HL-60/S4 (cell line): Measurements from ENCODE around the gene ADIG.
"Not testable (repeated sequence)": the region's sequence is repeated elsewhere in the genome, so short reads cannot be mapped to it uniquely, and the experiment has no call there.

ENCODE experiments used
- in situ Hi-C: fragments of 300-500 bp; cut with MboI; formaldehyde crosslinking; loops from 2 replicates; pipeline ENCODE4 v1.14.3; 2022; ENCODE audit warnings: low sequenced_read_pairs

ADIG gene

DNA sequence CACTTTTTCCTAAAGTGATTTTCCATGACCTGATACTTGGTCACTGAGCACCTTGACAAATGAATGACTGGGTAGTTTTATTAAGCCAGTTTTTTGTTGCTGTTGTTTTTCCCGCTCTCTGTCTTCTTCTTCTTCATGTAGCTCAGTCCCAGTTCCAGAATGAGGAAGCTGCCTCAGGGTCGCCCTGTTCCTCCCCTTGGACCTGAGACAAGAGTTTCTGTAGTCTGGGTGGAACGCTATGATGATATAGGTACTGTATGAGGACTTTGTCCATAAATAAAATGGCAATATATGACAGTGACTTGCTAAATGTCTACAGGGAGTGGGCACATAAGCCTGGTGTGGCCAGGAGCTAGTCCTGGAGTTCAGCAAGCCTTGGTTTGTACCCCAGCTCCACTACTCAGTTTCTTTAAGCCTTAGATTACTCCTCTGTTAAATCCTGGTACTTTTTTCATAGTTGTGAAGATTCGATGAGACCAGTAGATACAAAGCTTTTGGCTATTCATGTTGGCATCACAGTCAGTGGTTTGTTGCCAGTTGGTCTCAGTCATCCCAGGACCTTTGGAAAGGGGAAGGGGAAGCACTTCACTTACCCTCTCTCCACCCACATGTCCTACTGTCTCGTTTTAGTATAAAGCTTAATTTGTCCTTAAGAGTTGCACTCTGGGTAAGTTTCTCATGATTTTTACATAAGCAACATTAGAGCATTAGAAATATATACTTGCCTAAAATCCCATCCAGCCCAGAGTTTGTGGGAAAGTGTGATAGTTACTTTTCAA, 11.1 kb upstream of the ADIG start:
- in situ Hi-C loops, result no loop called here

DNA sequence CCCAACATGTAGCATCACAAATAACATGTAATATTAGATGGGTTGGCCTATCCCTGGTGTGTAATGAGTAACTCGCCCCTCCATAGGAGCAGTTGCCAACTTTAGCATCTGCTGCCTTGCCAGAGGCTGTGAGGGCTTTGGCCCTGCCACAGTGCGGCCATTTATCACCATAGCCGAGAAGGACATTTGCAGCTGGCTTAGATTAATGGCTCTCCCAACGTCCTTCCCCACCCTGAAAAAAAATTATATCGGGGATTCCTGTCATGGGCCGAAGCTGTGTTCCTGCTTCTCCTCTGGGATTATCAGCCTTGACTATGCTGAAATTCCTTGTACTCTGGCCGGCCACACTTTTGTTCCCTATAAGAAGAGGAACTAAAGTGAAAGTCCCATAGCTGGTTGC, 7.6 kb upstream of the ADIG start:
- in situ Hi-C loops, result no loop called here

DNA sequence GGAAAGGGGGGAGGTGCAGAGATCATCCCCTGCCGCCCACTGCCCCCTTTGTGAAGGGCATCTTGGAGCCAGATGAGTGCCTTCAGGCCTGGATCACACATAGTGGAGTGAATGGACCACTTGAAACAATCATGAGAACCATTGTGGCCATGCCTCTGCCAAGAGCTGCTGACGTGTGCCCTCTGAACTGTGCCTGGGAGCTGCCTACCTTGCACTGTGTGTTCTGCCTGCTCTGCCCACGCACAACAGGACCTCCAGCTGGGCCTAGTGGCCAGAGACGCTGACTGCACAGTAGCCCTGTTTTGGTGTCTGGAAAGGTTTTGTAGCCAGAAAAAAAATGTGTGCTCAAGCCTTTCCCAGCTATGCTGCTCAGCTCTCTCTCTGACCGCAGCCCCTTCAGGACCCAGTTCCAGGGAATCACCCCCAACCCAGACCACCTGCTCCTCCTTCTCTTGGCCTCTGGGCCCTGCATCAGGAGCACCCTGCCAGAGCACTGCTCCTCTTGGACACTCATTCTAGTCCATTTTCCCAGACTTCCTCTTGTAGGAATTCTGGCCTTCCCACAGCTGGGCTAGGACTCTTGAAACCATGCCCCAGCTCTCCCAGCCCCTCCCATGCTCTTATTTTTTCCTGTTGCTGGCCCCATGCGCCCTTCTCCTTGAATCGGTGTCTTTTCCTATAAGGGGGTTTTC, 1.6 kb upstream of the ADIG start:
- in situ Hi-C loops, result no loop called here

DNA sequence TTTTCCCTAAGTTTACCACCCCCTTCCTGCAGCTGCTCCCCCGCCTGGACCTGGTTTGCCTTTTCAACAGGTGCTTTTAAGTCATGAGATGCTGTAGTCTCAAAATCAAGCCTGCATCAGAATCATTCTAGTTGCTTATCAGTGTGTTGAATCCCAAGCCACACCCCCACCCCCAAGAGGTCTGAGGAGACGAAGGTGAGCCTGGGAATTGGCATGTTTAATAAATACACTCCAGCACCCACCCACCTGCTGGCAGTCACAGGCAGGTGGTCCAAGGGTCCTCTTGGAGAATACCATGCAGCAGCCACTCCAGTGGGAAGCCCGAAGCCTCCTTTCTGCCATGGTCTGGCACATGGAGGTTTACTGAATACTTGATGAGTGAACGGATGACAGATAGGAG, 1.1 kb upstream of the ADIG start:
- in situ Hi-C loops, result no loop called here

DNA sequence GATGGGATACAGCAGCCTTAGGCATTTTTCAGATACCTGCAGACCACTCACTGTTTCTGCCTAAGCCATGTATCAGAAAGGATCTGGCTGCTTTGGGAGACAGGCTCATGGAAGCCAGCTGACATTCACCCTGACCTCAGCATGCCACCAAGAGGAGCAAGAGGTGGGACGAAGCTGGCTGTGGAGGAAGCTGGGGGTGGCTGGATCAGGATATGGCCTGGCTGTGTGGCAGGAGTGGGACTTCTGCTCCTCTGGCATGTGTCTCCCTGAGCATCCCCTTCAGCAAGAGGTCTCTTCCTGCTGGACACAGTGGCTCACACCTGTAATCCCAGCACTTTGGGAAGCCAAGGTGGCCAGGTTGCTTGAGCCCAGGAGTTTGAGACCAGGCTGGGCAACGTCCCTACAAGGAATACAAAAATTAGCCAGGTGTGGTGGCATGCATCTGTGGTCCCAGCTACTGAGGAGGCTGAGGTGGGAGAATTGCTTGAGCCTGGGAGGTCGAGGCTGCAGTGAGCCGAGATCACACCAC, 897 bp downstream of the ADIG start:
- in situ Hi-C loops, result no loop called here

DNA sequence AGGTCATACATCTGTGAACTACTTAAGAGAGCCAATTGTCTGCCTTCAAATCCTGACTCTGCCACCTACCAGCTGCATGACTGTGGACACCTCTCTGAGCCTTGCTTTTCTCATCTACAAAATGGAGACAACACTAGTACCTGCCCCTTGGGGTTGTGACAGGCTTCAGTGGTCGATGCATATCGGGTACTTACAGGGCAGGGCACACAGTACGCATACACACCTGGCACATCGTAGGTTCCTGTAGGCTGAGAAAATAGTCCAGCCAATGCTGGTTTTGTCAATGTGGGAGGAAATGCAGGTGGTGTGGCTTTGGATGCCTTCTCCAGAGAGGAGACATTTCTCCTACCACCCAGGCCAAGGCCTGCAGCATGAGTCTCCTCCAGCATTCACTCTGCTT, 2.3 kb downstream of the ADIG start:
- in situ Hi-C loops, result no loop called here

DNA sequence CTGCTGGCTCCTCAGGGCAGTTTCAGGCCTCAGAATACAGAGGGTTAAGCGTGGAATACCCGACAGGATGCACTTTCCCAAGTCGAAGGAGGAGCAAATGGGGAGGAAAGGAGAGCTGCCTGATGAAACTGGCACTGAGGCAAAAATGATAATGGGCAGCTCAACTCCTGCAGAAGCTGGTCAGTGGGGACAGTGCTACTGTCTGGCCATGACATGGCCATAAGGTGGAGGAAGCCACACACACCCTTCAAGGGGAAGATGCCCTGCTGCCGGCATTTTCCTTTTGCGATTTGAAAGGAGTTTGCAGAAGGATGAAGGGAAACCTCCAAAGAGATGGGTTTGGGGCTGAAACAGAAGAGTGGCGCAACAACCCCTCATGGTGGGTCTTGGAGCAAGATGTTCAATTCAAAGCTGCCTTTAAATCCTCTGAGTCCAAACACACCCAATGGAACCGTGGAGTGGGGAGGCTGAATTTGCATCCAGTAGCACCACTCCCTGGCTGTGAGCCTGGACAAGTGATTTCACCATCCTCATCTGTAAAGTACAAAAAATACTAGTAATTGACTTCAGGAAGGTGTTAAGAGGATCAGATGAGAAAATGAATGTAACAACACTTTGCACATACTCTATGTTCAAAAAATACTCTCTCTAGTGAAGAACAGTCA, 3.2 kb downstream of the ADIG start:
- in situ Hi-C loops, result no loop called here

DNA sequence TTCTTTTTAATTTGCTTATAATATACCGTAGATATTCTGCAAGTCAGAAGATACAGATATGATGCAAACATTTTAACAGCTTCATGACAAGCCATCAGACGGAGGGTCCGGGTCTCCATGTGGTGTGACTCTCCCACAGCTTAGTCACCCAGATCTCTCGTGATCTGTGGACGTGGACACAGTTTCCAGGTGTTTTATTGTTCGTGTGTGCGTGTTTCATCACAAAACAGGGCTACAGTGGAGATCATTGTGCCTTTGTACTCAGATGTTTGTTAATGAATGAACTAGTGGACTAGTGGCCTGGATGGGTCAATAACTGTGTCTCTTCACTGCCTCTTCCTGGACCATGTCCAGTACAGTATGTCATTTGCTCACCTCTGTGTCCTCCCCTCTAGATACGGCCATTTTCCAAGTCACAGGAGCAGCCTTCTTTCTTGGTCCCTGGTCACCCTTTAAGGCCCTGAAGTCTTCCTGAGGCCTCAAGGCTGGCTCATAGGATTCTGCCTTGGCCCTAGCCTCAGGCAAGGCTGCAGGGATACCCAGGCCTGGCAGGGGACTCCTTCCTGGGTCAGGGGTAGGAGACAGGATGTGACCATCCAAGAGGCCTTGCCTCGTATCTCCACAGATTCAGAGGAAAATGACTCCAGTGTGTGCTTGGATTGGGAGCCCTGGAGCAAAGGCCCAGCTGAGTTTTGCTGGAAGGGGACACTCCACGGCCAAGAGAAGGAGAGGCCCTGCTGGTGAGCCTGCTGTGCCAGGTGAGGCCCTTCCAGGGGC, 4.6 kb downstream of the ADIG start:
- in situ Hi-C loops, result no loop called here

DNA sequence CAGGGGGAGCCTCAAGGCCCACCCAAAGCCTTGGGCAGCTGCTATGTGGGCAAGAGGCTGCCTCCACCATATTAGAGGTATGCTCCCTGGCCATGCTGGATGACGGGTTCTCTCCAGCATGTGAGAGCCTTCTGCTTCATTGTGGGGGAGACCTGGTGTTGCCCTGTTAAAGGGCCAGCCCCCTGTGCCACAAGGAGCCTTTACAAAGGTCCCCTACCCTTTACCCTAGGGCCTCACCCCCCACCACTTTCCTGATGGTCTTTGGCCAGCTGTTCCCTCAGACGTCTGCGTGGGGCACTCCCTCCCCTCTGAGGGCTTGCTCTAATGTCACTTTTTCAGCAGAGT, 5.2 kb downstream of the ADIG start:
- in situ Hi-C loops, result no loop called here

DNA sequence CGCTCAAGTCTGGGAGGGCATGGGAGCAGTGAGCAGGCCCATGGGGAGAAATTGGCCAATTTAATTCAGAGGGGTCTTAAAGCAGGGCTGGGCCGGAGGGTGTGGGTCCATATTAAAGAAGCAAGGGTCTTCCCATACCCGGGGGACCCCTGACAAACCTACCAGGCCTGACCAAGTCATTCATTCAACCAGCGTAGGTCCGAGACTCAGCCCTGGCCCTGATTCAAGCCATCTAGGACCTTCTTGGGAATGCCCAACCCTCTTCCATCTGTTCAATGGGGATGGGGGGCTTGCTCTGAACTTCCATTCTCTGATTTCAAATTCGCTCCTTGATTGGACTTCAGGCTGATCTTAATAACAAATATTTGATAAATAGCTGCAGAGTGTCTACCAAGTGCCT, 7.3 kb downstream of the ADIG start:
- in situ Hi-C loops, result no loop called here

DNA sequence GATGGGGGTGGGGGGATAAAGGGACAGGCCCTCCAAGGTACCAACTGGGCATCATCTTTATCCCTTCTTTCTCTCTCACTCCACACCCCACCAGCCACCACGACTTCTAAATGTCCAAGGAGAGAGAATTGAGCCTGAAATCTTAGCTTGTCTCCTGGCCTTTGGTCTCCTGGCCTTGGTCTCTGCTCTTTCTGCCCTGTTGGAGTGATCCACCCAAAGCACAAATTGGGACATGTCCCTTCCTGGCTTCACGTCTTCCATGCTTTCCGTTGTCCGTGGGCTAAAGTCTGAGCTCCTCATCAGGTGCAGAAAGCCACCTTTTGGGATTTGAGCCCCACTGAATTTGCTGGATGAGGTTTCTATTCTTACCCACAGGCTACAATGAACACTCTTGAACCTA, 8.4 kb downstream of the ADIG start:
- in situ Hi-C loops, result no loop called here

DNA sequence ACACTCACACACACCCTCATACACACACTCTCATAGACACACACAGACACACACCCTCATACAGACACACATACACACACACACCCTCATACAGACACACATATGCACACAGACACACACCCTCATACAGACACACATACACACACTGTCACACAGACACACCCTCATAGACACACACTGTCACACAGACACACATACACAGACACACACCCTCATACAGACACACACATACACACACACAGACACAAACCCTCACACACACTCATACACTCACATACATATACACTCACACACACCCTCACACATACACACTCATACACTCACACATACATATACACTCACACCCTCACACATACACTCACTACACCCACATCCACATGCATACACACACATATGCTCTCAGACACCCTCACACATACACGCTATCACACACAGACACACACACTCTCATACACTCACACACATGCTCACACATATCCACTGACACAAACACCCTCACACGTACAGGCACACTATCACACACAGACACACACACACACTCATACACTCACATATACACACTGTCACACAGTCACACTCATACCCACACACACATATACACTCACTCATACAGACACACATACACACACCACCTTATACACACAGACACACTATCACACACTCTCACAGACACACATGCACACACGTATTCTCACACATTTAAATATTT, 9.1 kb downstream of the ADIG start:
- in situ Hi-C loops, result no loop called here

DNA sequence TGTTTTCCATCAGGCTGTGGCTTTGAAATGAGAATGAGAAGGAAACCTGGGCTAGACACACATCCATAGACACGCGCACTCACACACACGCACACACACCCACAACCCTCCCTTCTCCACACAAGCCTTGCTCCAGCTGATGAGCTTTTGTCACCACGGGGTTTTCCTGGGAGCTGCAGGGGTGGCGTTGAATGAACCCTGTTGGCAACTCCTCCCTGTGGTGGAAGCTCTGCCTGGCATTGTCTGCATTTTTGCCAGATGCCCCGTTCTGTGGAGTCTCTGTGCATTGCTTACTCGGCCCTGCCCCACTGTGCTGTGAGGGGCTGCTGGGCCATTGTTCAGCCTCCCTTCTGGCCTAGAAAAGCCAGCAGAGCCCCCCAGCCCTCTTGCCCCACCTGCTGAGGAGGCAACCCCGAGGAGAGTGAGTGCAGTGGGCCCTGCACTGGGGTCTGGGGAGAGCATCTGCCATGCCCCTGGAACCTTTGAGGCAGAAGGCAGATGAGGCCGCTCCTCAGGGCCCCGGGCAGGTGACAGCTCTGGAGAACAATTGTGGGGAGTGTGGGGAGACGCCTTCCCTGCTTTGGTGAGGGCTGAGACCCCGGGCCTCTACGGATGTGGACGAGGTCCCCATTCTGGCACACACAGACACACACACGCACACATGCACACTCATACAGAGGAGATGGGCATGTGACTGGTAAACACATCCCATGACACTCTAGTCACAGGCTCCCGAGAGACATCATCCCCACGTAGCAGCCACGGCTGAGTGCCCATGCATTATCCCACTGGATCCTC, 9.9 kb downstream of the ADIG start:
- in situ Hi-C loops, result no loop called here

DNA sequence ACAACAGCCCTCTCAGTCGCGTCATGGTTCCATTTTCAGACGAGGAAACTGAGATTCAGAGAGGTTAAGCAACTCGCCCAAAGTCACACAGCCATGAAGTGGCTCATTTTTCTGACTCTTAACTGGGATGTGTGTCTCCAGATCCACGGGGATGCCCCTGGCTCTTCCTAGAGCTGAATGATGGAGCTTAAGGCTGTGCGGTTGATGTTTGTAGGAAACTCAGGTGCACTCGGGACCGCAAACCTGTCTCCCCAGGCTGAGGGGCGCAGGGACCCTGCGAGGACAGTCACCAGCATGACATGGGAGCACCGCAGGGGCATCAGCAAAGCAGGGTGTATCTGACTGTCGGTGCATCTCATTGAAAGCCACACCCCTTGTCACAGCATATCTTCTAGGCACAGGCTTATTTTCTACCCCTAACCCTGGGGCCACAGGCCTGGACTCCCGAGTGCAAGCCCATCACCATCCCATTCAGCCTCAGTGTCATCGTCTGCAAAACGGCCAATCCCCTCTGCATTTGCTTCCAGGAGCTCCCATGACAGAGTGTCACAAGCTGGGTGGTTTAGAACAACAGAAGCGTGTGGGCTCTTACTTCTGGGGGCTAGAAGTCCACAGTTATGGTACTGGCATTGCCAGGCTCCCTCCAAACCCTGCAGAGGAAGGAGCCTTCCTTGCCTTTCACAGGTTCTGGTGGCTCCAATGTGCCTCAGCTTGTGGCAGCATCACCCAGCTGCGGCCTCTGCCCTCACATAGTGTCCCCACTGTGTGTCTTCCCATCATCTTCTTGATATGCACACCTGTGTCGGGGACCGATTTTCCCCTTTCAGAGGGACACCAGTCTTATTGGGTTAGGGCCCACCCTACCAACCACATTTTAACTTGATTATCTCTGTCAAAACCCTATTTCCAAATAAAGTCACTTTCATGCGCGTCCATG, 10.7 kb downstream of the ADIG start:
- in situ Hi-C loops, result no loop called here

DNA sequence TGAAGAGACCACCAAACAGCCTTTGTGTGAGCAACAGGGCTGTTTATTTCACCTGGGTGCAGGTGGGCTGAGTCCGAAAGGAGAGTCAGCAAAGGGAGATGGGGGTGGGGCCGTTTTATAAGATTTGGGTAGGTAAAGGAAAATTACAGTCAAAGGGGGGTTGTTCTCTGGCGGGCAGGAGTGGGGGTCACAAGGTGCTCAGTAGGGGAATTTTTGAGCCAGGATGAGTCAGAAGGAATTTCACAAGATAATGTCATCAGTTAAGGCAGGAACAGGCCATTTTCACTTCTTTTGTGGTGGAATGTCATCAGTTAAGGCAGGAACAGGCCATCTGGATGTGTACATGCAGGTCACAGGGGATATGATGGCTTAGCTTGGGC, 11.4 kb downstream of the ADIG start:
- in situ Hi-C loops, result not testable (repeated sequence)

DNA sequence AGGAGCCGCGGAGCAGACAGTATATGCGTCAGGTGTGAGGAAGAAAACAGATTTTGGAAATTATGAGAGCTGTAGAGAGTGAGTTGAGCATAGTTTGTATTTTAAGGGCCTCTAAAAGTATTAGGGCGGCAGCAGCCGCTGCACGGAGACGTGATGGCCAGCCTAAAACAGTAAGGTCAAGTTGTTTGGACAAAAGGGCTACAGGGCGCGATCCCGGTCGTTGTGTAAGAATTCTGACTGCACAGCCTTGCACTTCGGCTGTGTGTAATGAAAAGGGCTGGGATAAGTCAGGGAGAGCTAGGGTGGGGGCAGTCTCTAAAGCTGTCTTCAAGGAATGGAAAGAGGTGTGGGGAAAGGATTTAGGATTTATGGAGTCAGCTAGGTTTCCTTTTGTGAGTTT, 13.3 kb downstream of the ADIG start:
- in situ Hi-C loops, result not testable (repeated sequence)

DNA sequence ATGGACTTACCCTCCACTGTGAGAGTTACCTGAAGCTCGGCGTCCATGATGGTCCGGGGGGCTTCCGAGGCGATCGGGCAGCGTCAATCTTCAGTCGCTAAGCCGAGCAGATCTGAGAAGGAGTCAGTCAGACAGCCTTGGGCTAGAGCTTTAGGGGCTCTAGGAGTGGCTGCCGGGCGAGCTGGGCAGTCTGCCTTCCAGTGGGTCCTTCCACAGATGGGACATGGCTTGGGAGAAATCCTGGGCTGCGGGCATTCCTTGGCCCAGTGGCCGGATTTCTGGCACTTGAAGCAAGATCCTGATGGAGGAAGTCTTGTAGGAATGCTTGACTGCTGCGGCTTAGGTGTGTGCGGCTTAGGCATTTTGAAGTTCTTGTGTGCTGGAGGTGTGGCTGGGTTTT, 14.9 kb downstream of the ADIG start:
- in situ Hi-C loops, result not testable (repeated sequence)

DNA sequence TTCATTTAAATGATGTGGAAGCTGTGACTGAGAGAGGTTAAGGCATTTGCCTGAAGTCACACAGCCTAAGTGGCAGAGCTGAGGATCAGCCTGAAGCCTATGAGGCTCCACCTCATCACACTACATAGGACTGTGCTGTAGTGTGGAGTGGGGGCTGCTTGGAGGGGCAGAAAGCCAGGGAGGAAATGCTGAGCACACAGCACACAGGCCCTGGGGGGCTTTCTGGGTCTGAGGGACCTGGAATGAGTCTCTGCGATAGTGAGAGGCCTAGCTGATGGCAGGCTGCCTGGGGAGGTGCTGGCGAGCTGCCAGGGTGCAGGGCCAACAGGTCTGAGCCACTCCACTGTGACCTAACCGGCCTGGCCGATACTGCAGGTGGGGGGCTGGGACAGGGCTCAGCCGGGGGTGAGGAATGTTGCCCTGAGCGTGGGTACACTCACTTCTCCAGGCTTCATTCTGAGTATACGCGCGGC, 18.4 kb downstream of the ADIG start:
- in situ Hi-C loops, result no loop called here

DNA sequence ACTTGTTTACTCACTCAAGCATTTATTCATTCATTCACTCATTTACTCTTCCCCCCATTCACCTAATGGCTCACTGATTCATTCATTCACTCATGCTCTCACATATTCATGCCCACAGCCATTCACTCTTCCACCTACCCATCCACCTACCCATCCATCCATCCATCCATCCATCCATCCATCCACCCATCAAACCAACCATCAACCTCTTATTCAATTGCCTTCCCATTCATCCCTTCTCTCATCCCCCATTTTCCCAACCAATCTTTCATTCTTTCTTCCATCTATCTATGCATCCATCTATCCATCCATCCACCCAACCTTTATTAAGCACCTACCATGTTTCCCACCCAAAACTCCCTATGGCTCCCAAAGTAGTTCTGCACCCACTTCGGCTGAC, 19.1 kb downstream of the ADIG start:
- in situ Hi-C loops, result no loop called here
